A673 (cell line): Measurements from ENCODE around the gene NINJ2. TPM values are rescaled to one million over a fixed set of nuclear protein-coding genes. Genes with fewer than 3 reads are reported as not detected.

Experiments
- BruUV-seq: library from RNA; stranded (reverse); fragments of 400-500 nt; replicated peaks from 2 replicates; lab custom pipeline; 2021; lab: Mats Ljungman, UMichigan
- CTCF ChIA-PET: fragments of 300-600 bp; sonication (Branson Sonifier 250); formaldehyde crosslinking; loops from one replicate; lab custom pipeline; 2022; ENCODE audit warnings: antibody characterized with exemption; lab: Charles Lee
- POLR2A ChIA-PET: fragments of 300-600 bp; sonication (Branson Sonifier 250); formaldehyde crosslinking; loops from one replicate; lab custom pipeline; 2022; ENCODE audit warnings: antibody characterized with exemption; ENCODE audit not compliant: low non-redundant PET; lab: Charles Lee
- DNase-seq: peaks from one replicate; pipeline ENCODE4 v3.0.0-alpha.2; 2015; ENCODE audit warnings: low spot score
- H3K27ac ChIP-seq: fragments of 200-600 bp; sonication (generic); 2 replicates; pipeline ENCODE4 v1.5.1; 2016; ENCODE audit warnings: mixed run types, low read depth, mild to moderate bottlenecking, mixed read lengths, antibody characterized with exemption, low read length; ENCODE audit not compliant: poor library complexity, severe bottlenecking
- H3K27me3 ChIP-seq: fragments of 200-600 bp; sonication (generic); replicated peaks from 2 replicates; pipeline ENCODE4 v1.6.1; 2017; ENCODE audit warnings: mixed run types, low read depth, mild to moderate bottlenecking, mixed read lengths, antibody characterized with exemption, low read length; ENCODE audit not compliant: insufficient read depth, poor library complexity
- H3K36me3 ChIP-seq: fragments of 200-600 bp; sonication (generic); 2 replicates; pipeline ENCODE4 v1.6.1; 2016; ENCODE audit warnings: mixed run types, mild to moderate bottlenecking, mixed read lengths, antibody characterized with exemption, low read length; ENCODE audit not compliant: insufficient read depth, poor library complexity, severe bottlenecking
- H3K4me1 ChIP-seq: fragments of 200-600 bp; sonication (generic); 2 replicates; pipeline ENCODE4 v1.6.1; 2017; ENCODE audit warnings: mixed run types, mild to moderate bottlenecking, mixed read lengths, antibody characterized with exemption, low read length; ENCODE audit not compliant: insufficient read depth, poor library complexity, severe bottlenecking
- H3K4me3 ChIP-seq: fragments of 200-600 bp; sonication (generic); 2 replicates; pipeline ENCODE4 v1.5.1; 2016; ENCODE audit warnings: low read depth, mixed run types, mild to moderate bottlenecking, mixed read lengths, low read length; ENCODE audit not compliant: poor library complexity, severe bottlenecking
- H3K9me3 ChIP-seq: fragments of 200-600 bp; sonication (generic); 2 replicates; pipeline ENCODE4 v1.6.1; 2016; ENCODE audit warnings: mixed run types, low read depth, mild to moderate bottlenecking, mixed read lengths, antibody characterized with exemption, low read length; ENCODE audit not compliant: poor library complexity, severe bottlenecking
- CTCF ChIP-seq: fragments of 300-800, 200-600 bp; sonication (generic); conservative IDR thresholded peaks from 2 replicates; pipeline ENCODE4 v1.5.1; 2017; ENCODE audit warnings: low read depth, mild to moderate bottlenecking, antibody characterized with exemption, low read length, moderate library complexity, mixed read lengths
- EZH2 ChIP-seq: fragments of 200-600 bp; sonication (generic); IDR thresholded peaks from 2 replicates; pipeline ENCODE4 v1.6.1; 2017; ENCODE audit warnings: borderline replicate concordance, low read depth, mild to moderate bottlenecking, mixed read lengths, antibody characterized with exemption, low read length; ENCODE audit not compliant: poor library complexity, severe bottlenecking
- intact Hi-C: fragments of 100-400 bp; cut with micrococcal nuclease; formaldehyde crosslinking; loops from one replicate; pipeline ENCODE4 v1.10.0; 2022; ENCODE audit not compliant: unreplicated experiment
- total RNA-seq: library from RNA; stranded (reverse); gene quantifications from 2 replicates; pipeline ENCODE4 v1.2.3, GENCODE V29; 2021

The NINJ2 gene
- total RNA-seq, 1 experiment from 2014 or later = not detected

GRCh38 chr12:550473-551260 lies 112.6 kb downstream of the NINJ2 start:
- Histone ChIP-seq H3K4me1 (no peaks in the 10 kb centered on the region), H3K36me3 (peaks cover 2% of the 10 kb centered on the region), H3K27ac (no peak overlapping the region), H3K4me3 (no peak overlapping the region), H3K27me3 (no peaks in the 10 kb centered on the region), H3K9me3 (no peaks in the 10 kb centered on the region)
- TF ChIP-seq EZH2 = no peak
- TF ChIP-seq CTCF = no peak
- intact Hi-C loops = no loop called here
- CTCF ChIA-PET = interaction anchor here (0.6 kb wide), 1 partner anchor 13 kb away, joined by 4 read pairs; no protein-coding TSS in a partner anchor
- BruUV-seq = no TSS peak
- POLR2A ChIA-PET = no interaction called here
- no peak for DNase-seq

GRCh38 chr12:549476-550082 lies 113.7 kb downstream of the NINJ2 start:
- Histone ChIP-seq H3K27me3 (no peaks in the 10 kb centered on the region), H3K36me3 (peaks cover 2% of the 10 kb centered on the region), H3K27ac (no peak overlapping the region), H3K9me3 (no peaks in the 10 kb centered on the region), H3K4me1 (no peaks in the 10 kb centered on the region), H3K4me3 (no peak overlapping the region)
- ChIA-PET POLR2A (no interaction called here), CTCF (interaction anchor here (0.6 kb wide), 1 partner anchor 14 kb away, joined by 4 read pairs; no protein-coding TSS in a partner anchor)
- intact Hi-C loops = no loop called here
- no peak for DNase-seq
- no peak for TF ChIP-seq EZH2
- TF ChIP-seq CTCF = no peak
- BruUV-seq = no TSS peak

DNA sequence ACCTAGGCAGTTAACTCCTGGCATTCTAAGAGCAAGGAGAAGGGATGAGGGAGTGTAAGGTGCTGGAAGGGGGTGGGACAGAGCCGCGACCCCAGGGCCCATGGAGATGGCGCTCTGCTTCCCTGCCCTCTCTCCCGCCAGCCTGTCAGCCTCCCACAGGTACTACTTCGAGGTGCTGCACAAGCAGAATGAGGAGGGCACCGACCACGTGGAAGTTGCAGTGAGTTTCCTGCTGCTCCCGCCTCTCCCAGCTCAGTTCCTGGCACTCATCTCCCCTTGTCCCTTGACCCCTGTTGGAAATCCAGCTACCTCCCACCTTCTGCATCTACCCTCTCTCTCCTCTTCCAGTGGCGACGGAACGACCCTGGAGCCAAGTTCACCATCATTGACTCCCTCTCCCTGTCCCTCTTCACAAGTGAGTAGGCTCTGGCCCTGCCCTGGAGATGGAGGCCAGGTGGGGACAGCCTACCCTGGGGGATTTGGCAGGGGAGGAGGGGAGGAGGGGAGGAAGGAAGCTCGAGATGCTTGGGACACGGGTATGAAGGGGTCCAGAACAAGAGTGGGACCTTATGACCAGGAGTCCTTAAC lies 115.3 kb downstream of the NINJ2 start:
- CTCF ChIA-PET = interaction anchor here (0.9 to 1.2 kb wide), 3 partner anchors 93 to 105 kb away, joined by 3 to 4 read pairs (median 3); no protein-coding TSS in a partner anchor
- no peak overlapping the region for H3K27ac ChIP-seq
- POLR2A ChIA-PET = no interaction called here
- H3K4me3 ChIP-seq = no peak overlapping the region
- TF ChIP-seq EZH2 (no peak), CTCF (no peak)
- H3K36me3 ChIP-seq = peaks cover 2% of the 10 kb centered on the region
- DNase-seq = no peak
- H3K4me1 ChIP-seq = no peaks in the 10 kb centered on the region
- intact Hi-C loops = loop anchor here (1.0 kb wide), 1 partner anchor 106 kb away; no protein-coding TSS in a partner anchor
- no peaks in the 10 kb centered on the region for H3K9me3 ChIP-seq
- no TSS peak for BruUV-seq
- H3K27me3 ChIP-seq = no peaks in the 10 kb centered on the region
